Activated T-cell treated with anti-CD3 and anti-CD28 coated beads, Interleukin-2, amount 50 U/mL, for 72 hours (primary cell): Measurements from ENCODE around the gene ETS2. TPM values are rescaled to one million over a fixed set of nuclear protein-coding genes. Genes with fewer than 3 reads are reported as not detected.

Experiments
- ATAC-seq, 2 donors: fragments of 150-1000 bp; cut with Tn5 transposase; replicated peaks in 1 of 2; 2 replicates each; pipeline ENCODE4 v1.10.0; 2021; ENCODE audit warnings: moderate library complexity in 2 of 2, mild to moderate bottlenecking in 1 of 2
- DNase-seq, 2 donors: peaks; one replicate each; pipeline ENCODE4 v3.0.0; 2021 to 2022; ENCODE audit warnings: mixed read lengths in 1 of 2
- H3K27ac Mint-ChIP-seq: one replicate; pipeline ENCODE4 v1.8.0; 2022; ENCODE audit warnings: mild to moderate bottlenecking, moderate library complexity, mixed read lengths
- H3K27me3 Mint-ChIP-seq: one replicate; pipeline ENCODE4 v1.8.0; 2022; ENCODE audit warnings: low read depth, mixed read lengths
- H3K36me3 Mint-ChIP-seq, 2 donors: one replicate each; pipeline ENCODE4 v1.8.0; 2022; ENCODE audit warnings: mixed read lengths in 2 of 2, mild to moderate bottlenecking in 1 of 2; ENCODE audit not compliant: insufficient read depth in 2 of 2
- H3K4me1 Mint-ChIP-seq: one replicate; pipeline ENCODE4 v1.8.0; 2022; ENCODE audit warnings: low read depth, mixed read lengths
- H3K4me3 Mint-ChIP-seq, 2 donors: one replicate each; pipeline ENCODE4 v1.8.0; 2022; ENCODE audit warnings: mild to moderate bottlenecking in 2 of 2, mixed read lengths in 2 of 2, moderate library complexity in 2 of 2
- H3K9me3 Mint-ChIP-seq, 2 donors: one replicate each; pipeline ENCODE4 v1.8.0; 2022; ENCODE audit warnings: mixed read lengths in 2 of 2
- total RNA-seq, 2 donors: library from RNA; stranded (reverse); gene quantifications; one replicate each; pipeline ENCODE4 v1.2.3, GENCODE V29; 2022

ETS2 gene
- total RNA-seq: 100 to 1,000 TPM; 122 to 134 TPM

DNA sequence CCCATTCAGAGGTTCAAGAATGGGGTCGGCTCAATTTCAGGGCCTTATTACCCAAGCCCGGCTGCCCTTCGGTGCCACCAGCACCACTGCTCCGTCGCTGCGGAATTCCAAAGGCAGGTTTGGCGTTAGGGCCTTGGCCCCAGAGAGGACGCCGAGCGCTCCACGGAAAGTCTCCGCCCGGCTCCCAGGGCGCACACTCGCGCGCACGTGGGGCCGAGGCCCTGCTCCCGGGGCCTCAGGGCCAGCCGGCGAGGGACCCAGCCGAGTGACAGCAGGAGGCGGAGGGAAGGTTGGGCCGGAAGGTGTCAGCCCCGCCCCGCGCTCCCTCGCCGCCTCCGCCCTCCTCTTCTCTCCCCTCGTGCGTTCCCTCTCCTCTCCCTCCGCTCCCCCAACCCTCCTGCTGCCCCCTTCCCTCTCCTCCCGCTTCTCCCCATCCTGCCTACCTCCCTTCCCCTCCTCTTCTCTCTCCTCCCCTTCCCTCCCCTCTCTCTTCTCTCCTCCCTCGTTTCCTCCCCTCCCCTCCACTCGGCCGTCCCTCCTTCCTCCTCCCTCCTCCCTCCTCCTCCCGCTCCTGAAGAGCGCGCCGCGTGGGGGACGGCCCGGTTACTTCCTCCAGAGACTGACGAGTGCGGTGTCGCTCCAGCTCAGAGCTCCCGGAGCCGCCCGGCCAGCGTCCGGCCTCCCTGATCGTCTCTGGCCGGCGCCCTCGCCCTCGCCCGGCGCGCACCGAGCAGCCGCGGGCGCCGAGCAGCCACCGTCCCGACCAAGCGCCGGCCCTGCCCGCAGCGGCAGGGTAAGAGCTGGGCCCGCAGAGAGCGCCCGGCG is at the start of gene ETS2:
Gene ETS2 (plus strand): TSS at position 602 of the 825 bp plus-strand sequence. CDS start 4,106 bp downstream, outside the sequence.
- H3K27ac Mint-ChIP-seq: peak within 1 kb of the TSS; percentile 96
- H3K36me3 Mint-ChIP-seq: peaks cover 21 to 35% of the 10 kb centered on the region in 2 donors
- H3K27me3 Mint-ChIP-seq: peaks cover 13% of the 10 kb centered on the region
- H3K4me1 Mint-ChIP-seq: peaks cover 68% of the 10 kb centered on the region
- H3K9me3 Mint-ChIP-seq: no peaks in the 10 kb centered on the region
- ATAC-seq (peak; percentile 65 to 76), DNase-seq (peak; percentile 83 to 84)
- peak within 1 kb of the TSS; percentile 90 to 95 for H3K4me3 Mint-ChIP-seq

DNA sequence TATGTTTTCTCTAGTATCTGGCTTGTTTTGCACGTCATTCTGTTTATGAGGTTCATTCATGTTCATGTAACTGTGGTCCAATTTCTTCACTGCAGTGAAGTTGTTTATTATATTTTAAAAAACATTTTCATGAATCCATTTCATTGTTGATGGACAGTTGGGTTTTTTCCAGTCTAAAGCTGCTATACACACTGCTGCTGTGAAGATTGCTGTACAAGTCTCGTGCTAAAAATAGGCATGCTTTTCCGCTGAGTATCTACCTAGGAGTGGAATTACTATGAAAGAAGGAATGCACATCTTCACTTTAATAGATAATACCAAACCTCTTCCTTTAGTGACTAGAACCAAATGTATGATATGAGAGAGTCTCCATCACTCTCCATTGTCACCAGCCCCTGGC is 49.0 kb upstream of the ETS2 start:
- Mint-ChIP-seq H3K36me3 (no peaks in the 10 kb centered on the region), H3K27me3 (peaks cover 6% of the 10 kb centered on the region), H3K9me3 (no peaks in the 10 kb centered on the region), H3K27ac (no peak overlapping the region), H3K4me1 (peaks cover 20% of the 10 kb centered on the region), H3K4me3 (no peak overlapping the region)
- ATAC-seq (no peak), DNase-seq (no peak)

DNA sequence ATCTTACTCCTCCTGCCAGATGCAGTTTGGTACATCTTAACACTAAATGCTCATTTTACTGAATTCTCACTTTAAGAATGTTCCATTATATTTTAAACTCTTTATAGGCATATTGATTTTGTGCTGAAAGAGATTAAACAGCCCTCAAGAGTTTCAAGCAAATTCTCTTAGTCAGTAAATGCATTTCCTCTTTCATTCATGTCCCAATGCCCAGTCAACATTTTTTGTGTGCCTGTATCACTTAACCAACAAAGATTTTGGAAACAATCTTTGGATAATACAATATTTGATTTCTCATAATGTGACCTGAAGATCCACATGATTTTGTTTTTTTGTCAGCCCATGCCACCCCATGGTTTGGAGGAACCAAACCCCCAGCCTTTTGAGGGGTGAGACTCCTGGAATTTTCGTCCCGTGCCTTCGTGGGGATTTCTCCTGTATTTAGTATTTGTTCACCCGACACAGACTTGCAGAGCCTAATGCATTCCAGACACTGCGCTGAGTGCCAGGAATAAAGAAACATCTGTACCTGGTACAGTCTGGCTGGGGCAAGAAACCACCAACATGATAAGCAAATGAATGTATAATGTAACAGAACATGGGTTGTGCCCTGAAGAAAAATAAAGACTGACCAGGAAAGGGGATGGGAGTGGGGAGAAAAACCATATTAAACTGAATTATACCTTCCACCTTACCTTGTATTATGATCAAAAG is 47.1 kb upstream of the ETS2 start:
- H3K36me3 Mint-ChIP-seq: no peaks in the 10 kb centered on the region
- peaks cover 24% of the 10 kb centered on the region for H3K4me1 Mint-ChIP-seq
- DNase-seq (no peak), ATAC-seq (no peak)
- no peak overlapping the region for H3K4me3 Mint-ChIP-seq
- no peak overlapping the region for H3K27ac Mint-ChIP-seq
- no peaks in the 10 kb centered on the region for H3K9me3 Mint-ChIP-seq
- H3K27me3 Mint-ChIP-seq: peaks cover 6% of the 10 kb centered on the region

DNA sequence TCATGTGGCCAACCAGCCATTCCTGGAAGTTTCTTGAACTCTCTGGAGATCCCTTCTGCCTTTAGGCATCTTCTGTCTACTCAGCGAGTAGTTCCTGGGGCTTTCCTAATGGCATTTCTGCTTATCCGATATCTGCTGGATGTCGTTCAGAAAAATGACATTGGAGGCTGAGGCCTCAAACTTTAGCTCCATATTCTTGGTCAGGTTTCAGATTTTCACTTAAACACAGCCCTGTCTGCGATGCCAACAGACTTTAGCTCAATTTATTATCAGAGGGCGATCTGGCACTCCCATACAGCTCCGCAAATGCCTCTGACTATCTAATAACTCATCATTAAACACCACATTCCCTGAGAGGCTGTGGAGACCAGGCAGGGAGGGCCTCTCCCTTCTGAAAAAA is 46.3 kb upstream of the ETS2 start:
- H3K27ac Mint-ChIP-seq: no peak overlapping the region
- ATAC-seq: no peak

DNA sequence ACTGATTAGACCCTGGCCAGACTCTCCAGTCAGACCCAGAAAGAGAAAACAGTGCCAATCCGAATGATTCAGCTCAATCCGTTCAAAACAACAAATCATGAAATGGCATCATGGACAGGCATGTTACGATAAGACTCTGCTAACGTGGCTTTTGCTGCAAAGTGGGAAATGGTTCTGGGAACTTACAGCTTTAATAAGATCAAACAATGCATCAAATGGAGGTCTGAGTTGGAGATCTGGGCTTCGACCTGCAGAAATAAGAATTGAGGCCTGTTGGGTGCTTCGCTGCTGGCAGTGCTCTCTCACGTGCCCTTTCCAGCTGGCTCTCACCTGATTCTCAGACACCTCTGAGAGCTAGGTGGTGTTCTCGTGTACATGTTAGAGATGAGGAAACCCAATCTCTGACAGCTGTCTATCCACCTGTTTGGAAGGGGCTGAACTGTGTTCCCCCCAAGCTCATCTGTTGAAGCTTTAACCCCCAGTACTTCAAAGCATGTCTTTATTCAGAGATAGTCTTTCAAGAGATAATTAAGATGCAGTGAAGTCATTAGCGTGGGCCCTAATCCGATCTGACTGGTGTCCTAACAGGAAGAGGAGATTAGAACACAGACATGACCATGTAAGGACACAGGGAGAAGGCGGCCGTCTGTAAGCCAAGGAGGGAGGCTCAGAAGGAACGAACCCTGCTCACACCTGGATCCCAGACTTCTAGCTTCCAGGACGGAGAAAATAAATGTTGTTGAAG is 45.5 kb upstream of the ETS2 start:
- Mint-ChIP-seq H3K4me1 (peaks cover 30% of the 10 kb centered on the region), H3K9me3 (peaks cover 0 to 3% of the 10 kb centered on the region in 2 donors), H3K4me3 (no peak overlapping the region), H3K27me3 (peaks cover 6% of the 10 kb centered on the region), H3K36me3 (peaks cover 2 to 5% of the 10 kb centered on the region in 2 donors), H3K27ac (no peak overlapping the region)
- ATAC-seq (no peak), DNase-seq (no peak)

More for the DNA sequence above, 46.3 kb upstream of the ETS2 start:
- peaks cover 6% of the 10 kb centered on the region for H3K27me3 Mint-ChIP-seq
- no peak for DNase-seq
- H3K4me3 Mint-ChIP-seq: no peak overlapping the region
- H3K4me1 Mint-ChIP-seq: peaks cover 24% of the 10 kb centered on the region
- no peaks in the 10 kb centered on the region for H3K36me3 Mint-ChIP-seq
- H3K9me3 Mint-ChIP-seq: no peaks in the 10 kb centered on the region

DNA sequence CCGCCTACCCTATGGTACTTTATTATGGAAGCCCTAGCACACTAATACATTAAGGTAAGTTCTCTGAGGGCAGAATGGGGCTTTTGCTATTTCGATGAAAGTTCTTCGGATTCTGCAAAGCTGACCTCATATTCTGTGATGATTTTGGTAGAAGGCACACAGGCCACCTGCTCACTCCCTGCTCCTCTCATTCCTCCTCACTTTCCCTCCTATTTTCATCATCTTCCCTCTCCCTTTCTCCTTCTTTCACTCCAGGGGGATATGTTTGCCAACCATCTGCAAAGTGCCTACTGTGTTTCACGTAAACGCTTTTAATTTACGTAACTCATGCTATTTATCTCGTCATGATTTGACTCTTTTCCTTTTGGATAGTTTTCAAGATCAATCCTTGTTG is 45.0 kb upstream of the ETS2 start:
- no peak for ATAC-seq
- Mint-ChIP-seq H3K36me3 (peaks cover 5 to 9% of the 10 kb centered on the region in 2 donors), H3K9me3 (peaks cover 2 to 4% of the 10 kb centered on the region in 2 donors)

DNA sequence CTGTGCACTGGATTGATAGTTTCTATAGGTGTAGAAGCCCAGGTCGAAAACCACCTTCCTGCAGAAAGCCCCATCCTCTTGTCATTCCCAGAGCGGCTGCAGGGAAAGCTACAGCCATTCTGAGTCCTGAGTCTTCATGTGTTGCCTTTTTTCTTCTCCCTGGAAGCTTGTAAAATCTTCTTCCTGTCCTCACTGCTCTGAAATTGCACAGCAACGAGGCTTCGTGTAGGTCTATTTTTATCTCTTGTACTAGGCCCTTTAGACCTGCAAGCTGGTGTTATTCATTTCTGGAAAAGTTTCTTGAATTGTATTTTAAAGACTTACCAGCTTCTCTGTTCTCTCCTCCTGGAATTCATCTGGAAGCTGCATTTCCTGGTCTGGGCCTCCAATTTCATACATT is 44.2 kb upstream of the ETS2 start:
- Mint-ChIP-seq H3K27me3 (peaks cover 6% of the 10 kb centered on the region), H3K9me3 (peaks cover 5 to 8% of the 10 kb centered on the region in 2 donors), H3K4me3 (no peak overlapping the region), H3K4me1 (peaks cover 30% of the 10 kb centered on the region), H3K27ac (no peak overlapping the region), H3K36me3 (peaks cover 11 to 12% of the 10 kb centered on the region in 2 donors)
- no peak for DNase-seq
- ATAC-seq: no peak

More for the DNA sequence above, 45.0 kb upstream of the ETS2 start:
- no peak for DNase-seq
- Mint-ChIP-seq H3K27ac (no peak overlapping the region), H3K4me1 (peaks cover 30% of the 10 kb centered on the region), H3K27me3 (peaks cover 6% of the 10 kb centered on the region), H3K4me3 (no peak overlapping the region)

DNA sequence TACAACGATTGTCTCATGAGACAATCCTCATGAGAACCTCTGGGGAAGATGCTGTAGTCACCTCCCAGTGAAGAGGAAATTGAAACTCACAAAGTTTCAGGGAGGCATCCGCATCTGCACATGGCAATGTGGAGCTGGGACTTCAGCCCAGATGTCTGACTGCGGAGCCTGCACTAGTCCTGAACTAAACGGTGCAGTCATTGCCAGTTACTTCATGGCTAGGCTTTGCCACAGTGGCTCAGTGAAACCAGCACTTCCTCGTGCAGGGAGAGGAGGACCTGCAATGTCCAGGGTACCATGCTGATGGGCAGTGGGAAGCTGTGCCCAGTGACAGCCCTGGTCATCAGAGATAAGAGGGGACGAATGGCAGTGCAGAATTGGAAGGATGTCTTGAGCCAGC is 40.7 kb upstream of the ETS2 start:
- no peak for ATAC-seq
- H3K36me3 Mint-ChIP-seq: peaks cover 11 to 12% of the 10 kb centered on the region in 2 donors
- peaks cover 5 to 8% of the 10 kb centered on the region in 2 donors for H3K9me3 Mint-ChIP-seq
- no peaks in the 10 kb centered on the region for H3K27me3 Mint-ChIP-seq
- DNase-seq: no peak
- H3K4me3 Mint-ChIP-seq: no peak overlapping the region
- peaks cover 64% of the 10 kb centered on the region for H3K4me1 Mint-ChIP-seq
- no peak overlapping the region for H3K27ac Mint-ChIP-seq

DNA sequence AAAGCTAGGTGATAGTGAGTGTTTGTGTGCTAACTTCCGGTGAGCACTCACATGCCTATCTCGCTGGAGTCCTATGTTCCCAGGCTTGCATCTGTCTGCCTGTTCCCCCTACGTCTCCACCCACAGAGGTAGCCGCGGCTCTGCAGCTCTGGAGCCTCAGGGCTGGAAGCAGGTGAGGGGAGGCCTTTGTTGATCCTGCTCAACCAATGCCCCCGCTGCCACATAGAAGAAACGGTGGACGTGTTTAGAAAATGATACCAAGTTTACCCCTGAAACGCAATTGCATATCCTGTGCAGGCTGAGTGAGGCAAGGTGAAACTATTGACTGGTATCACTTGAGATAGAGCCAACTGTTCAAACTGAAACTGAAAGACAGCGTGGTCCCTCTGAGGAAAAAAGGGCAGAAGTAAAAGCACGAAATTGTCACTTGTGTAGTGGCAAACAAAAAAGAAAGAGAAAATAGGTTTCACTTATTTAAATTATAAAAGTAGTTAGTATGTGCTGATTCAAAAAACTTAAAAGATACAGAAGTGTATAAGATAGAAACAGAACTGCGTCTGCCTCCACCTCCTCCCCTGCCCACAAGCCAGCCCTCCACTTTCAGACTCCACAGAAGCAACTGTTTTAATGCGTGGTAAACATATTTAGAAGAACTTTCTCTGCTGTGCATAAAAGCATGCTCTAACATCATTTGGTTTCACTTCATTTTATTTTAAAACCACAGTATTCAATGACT is 38.6 kb upstream of the ETS2 start:
- ATAC-seq: peak; percentile 78 to 79
- H3K9me3 Mint-ChIP-seq: peaks cover 5 to 8% of the 10 kb centered on the region in 2 donors
- peak overlapping the region; percentile 98 for H3K27ac Mint-ChIP-seq
- H3K36me3 Mint-ChIP-seq: peaks cover 11 to 15% of the 10 kb centered on the region in 2 donors
- H3K4me1 Mint-ChIP-seq: peaks cover 71% of the 10 kb centered on the region
- peak overlapping the region; percentile 74 to 83 for H3K4me3 Mint-ChIP-seq
- peak; percentile 72 to 82 for DNase-seq
- no peaks in the 10 kb centered on the region for H3K27me3 Mint-ChIP-seq

DNA sequence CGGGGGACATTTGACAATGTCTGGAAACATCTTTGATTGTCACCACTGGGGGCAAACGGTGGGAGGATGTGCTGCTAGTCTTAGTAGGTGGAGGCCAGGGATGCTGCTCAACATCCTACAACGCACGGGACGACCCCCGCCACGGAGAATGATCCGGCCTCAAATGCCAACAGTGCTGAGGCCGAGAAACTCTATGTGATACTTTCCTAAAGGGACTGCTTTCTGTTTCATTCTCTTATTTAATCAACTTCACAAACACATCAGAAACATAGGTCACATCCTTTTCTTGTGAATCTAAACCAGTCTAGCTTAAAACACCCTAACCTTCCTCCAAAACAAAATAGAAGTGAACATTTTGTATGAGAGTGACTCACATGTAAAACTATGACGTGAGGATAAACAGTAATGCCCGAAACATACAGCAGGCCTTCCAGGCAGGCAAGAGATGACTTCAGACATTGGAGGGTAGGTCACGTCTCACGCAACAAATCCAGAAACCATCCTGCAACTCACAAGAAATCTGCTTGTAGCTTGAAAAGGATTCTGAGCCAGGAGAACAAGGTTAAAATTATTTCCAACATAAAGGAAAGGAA is 37.2 kb upstream of the ETS2 start:
- Mint-ChIP-seq H3K9me3 (peaks cover 5 to 8% of the 10 kb centered on the region in 2 donors), H3K4me3 (peak overlapping the region; percentile 74 to 83), H3K4me1 (peaks cover 86% of the 10 kb centered on the region), H3K36me3 (peaks cover 11 to 15% of the 10 kb centered on the region in 2 donors), H3K27ac (peak overlapping the region; percentile 98), H3K27me3 (no peaks in the 10 kb centered on the region)
- DNase-seq: peak; percentile 74 to 81
- peak; percentile 61 for ATAC-seq

DNA sequence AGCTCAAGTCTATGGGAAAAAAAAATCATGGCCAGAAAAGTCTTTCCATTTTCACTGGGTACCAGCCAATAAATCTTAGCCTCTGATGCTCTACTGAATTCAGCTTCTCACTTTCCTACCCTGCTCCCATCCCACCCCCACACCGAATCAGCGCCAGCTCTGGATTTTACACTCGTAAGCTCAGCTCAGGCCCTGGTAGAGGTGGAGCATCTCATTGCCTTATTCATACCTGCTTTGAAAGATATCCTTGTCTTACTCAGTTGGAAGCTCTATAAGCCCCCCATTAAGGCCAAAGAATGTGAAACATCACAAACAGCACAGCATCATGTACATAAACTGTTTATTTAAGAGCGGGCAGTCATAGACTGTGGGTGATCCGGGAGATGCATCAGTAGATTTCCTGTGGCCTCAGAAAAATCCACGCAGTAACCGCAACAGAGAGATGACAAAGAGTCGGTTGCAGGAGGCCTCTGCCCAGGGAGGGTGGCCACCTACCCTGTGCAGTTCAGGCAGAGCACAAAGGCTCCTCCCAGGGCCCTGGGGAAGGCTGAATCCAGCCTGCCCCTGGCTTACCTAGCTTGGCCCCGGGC is 36.4 kb upstream of the ETS2 start:
- Mint-ChIP-seq H3K4me3 (peak overlapping the region; percentile 74 to 83), H3K4me1 (peaks cover 92% of the 10 kb centered on the region), H3K27ac (peak overlapping the region; percentile 98), H3K27me3 (no peaks in the 10 kb centered on the region), H3K36me3 (peaks cover 11 to 15% of the 10 kb centered on the region in 2 donors), H3K9me3 (peaks cover 5 to 8% of the 10 kb centered on the region in 2 donors)
- DNase-seq (peak; percentile 50 to 60), ATAC-seq (peak; percentile 1 to 6)

DNA sequence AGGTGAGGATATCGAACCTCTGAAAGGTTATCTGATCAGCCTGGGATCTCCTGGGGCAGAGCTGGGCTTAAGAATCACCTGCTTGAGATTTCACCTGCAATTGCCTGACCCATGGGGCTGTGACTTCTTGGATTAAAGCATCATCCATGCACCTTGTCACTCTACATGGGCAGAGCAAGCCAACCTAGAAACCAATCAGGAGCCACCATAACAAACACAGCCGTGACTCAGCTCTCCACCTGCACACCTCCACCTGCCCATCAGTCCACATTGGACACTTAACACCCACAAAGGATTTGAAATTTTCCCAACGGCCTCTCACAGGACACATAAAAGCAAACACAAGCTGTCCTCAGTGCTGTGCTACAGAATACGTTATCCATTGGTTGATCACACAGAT is 35.1 kb upstream of the ETS2 start:
- Mint-ChIP-seq H3K27ac (no peak overlapping the region), H3K4me3 (no peak overlapping the region), H3K9me3 (peaks cover 3 to 4% of the 10 kb centered on the region in 2 donors), H3K4me1 (peaks cover 88% of the 10 kb centered on the region), H3K27me3 (no peaks in the 10 kb centered on the region), H3K36me3 (peaks cover 7% of the 10 kb centered on the region in 2 donors)
- ATAC-seq: no peak
- no peak for DNase-seq
